HG03439 (cell line): Measurements from ENCODE around the gene TRPM5.

Experiments
- ATAC-seq: cut with Tn5 transposase; IDR thresholded peaks from one replicate; pipeline ENCODE4 v1.9.1; 2021; ENCODE audit warnings: mild to moderate bottlenecking, moderate library complexity; ENCODE audit not compliant: unreplicated experiment

TRPM5 gene

GRCh38 chr11:2406878-2407410 is 37.4 kb downstream of the TRPM5 start:
- no peak for ATAC-seq

- no peak for ATAC-seq
Observed at GRCh38 chr11:2406451-2406850, 37.9 kb downstream of the TRPM5 start.

GRCh38 chr11:2404735-2405196 is 39.5 kb downstream of the TRPM5 start:
- no peak for ATAC-seq

DNA sequence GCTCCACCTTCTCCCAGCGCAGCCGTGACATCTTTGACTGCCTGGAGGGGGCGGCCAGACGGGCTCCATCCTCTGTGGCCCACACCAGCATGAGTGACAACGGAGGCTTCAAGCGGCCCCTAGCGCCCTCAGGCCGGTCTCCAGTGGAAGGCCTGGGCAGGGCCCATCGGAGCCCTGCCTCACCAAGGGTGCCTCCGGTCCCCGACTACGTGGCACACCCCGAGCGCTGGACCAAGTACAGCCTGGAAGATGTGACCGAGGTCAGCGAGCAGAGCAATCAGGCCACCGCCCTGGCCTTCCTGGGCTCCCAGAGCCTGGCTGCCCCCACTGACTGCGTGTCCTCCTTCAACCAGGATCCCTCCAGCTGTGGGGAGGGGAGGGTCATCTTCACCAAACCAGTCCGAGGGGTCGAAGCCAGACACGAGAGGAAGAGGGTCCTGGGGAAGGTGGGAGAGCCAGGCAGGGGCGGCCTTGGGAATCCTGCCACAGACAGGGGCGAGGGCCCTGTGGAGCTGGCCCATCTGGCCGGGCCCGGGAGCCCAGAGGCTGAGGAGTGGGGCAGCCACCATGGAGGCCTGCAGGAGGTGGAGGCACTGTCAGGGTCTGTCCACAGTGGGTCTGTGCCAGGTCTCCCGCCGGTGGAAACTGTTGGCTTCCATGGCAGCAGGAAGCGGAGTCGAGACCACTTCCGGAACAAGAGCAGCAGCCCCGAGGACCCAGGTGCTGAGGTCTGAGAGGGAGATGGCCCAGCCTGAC is 41.2 kb downstream of the TRPM5 start:
- ATAC-seq, result no peak

- no peak for ATAC-seq
Observed at GRCh38 chr11:2402106-2402505, 42.2 kb downstream of the TRPM5 start.

- no peak for ATAC-seq
Observed at GRCh38 chr11:2401436-2401984, 42.8 kb downstream of the TRPM5 start.

GRCh38 chr11:2400762-2401435 is 43.4 kb downstream of the TRPM5 start:
- peak; percentile 10 for ATAC-seq

GRCh38 chr11:2400069-2400761 is 44.1 kb downstream of the TRPM5 start, which contains the start of gene TSSC4:
TSSC4 (plus strand) TSS chr11:2400750; CDS start chr11:2402634, 1,884 bp downstream.
- peak; percentile 78 for ATAC-seq

GRCh38 chr11:2399488-2400068 is 44.7 kb downstream of the TRPM5 start:
- ATAC-seq, result no peak

GRCh38 chr11:2398664-2399355 is 45.5 kb downstream of the TRPM5 start:
- no peak for ATAC-seq

DNA sequence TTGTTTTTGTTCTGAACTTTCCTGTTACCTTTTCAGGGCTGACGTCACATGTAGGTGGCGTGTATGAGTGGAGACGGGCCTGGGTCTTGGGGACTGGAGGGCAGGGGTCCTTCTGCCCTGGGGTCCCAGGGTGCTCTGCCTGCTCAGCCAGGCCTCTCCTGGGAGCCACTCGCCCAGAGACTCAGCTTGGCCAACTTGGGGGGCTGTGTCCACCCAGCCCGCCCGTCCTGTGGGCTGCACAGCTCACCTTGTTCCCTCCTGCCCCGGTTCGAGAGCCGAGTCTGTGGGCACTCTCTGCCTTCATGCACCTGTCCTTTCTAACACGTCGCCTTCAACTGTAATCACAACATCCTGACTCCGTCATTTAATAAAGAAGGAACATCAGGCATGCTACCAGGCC is 47.3 kb downstream of the TRPM5 start:
- no peak for ATAC-seq

GRCh38 chr11:2396471-2396870 is 47.8 kb downstream of the TRPM5 start:
- ATAC-seq, result no peak

- ATAC-seq, result no peak
Observed at GRCh38 chr11:2395856-2396255, 48.5 kb downstream of the TRPM5 start.

- no peak for ATAC-seq
Observed at GRCh38 chr11:2395211-2395730, 49.0 kb downstream of the TRPM5 start.

GRCh38 chr11:2394818-2395105 is 49.6 kb downstream of the TRPM5 start:
- ATAC-seq, result no peak
